HG03342 (cell line): ENCODE data around the gene PTPRS.
"Not testable (repeated sequence)": the region's sequence is repeated elsewhere in the genome, so short reads cannot be mapped to it uniquely, and the experiment has no call there.

ENCODE experiments used
- ATAC-seq: cut with Tn5 transposase; IDR thresholded peaks from one replicate; pipeline ENCODE4 v1.9.1; 2021; ENCODE audit warnings: mild to moderate bottlenecking, moderate library complexity; ENCODE audit not compliant: unreplicated experiment

The PTPRS gene

GRCh38 chr19:5334366-5334739, 6.3 kb downstream of the PTPRS start:
- ATAC-seq = no peak

GRCh38 chr19:5333581-5334365, 6.8 kb downstream of the PTPRS start:
- no peak for ATAC-seq

GRCh38 chr19:5332501-5332900, 8.1 kb downstream of the PTPRS start:
- ATAC-seq = no peak

GRCh38 chr19:5331790-5332189, 8.8 kb downstream of the PTPRS start:
- ATAC-seq = no peak

GRCh38 chr19:5330307-5330720, 10.3 kb downstream of the PTPRS start:
- no peak for ATAC-seq

GRCh38 chr19:5329141-5329540, 11.5 kb downstream of the PTPRS start:
- ATAC-seq = no peak

- not testable (repeated sequence) for ATAC-seq
These were observed 12.2 kb downstream of the PTPRS start for GRCh38 chr19:5328407-5328806.

GRCh38 chr19:5326986-5327623, 13.5 kb downstream of the PTPRS start:
- no peak for ATAC-seq

GRCh38 chr19:5326545-5326944, 14.1 kb downstream of the PTPRS start:
- no peak for ATAC-seq

GRCh38 chr19:5324947-5325346, 15.7 kb downstream of the PTPRS start:
- ATAC-seq = no peak

- ATAC-seq = no peak
These were observed 17.2 kb downstream of the PTPRS start for GRCh38 chr19:5323475-5323811.

GRCh38 chr19:5321851-5322681, 18.5 kb downstream of the PTPRS start:
- ATAC-seq = peak; percentile 48

GRCh38 chr19:5321066-5321642, 19.5 kb downstream of the PTPRS start:
- ATAC-seq = no peak

- ATAC-seq = no peak
These were observed 21.1 kb downstream of the PTPRS start for GRCh38 chr19:5319516-5319915.

- no peak for ATAC-seq
These were observed 22.3 kb downstream of the PTPRS start for GRCh38 chr19:5318306-5318705.

GRCh38 chr19:5317321-5317720, 23.3 kb downstream of the PTPRS start:
- no peak for ATAC-seq

- ATAC-seq = no peak
These were observed 24.5 kb downstream of the PTPRS start for GRCh38 chr19:5316138-5316537.

- no peak for ATAC-seq
These were observed 25.7 kb downstream of the PTPRS start for GRCh38 chr19:5314907-5315298.

- no peak for ATAC-seq
These were observed 26.4 kb downstream of the PTPRS start for GRCh38 chr19:5314012-5314906.

GRCh38 chr19:5313307-5313706, 27.3 kb downstream of the PTPRS start:
- ATAC-seq = no peak
